Activated T-helper 17 cell treated with anti-CD3 and anti-CD28 coated beads, Interleukin-2, amount 50 U/mL, for 72 hours (primary cell): Measurements from ENCODE around the gene SPRED1. TPM values are rescaled to one million over a fixed set of nuclear protein-coding genes. Genes with fewer than 3 reads are reported as not detected.
A peak's percentile ranks its signal among the peaks of the same experiment; 100 is the strongest.

Source experiments
- ATAC-seq: fragments of 150-1000 bp; cut with Tn5 transposase; replicated peaks from 2 replicates; pipeline ENCODE4 v1.10.0; 2021; ENCODE audit warnings: mild to moderate bottlenecking, moderate library complexity
- H3K27ac Mint-ChIP-seq: one replicate; pipeline ENCODE4 v1.8.0; 2022; ENCODE audit warnings: mixed read lengths
- H3K27me3 Mint-ChIP-seq: one replicate; pipeline ENCODE4 v1.8.0; 2022; ENCODE audit warnings: mixed read lengths
- H3K36me3 Mint-ChIP-seq: one replicate; pipeline ENCODE4 v1.8.0; 2022; ENCODE audit warnings: low read depth, mild to moderate bottlenecking, mixed read lengths
- H3K4me1 Mint-ChIP-seq: one replicate; pipeline ENCODE4 v1.8.0; 2022; ENCODE audit warnings: mixed read lengths
- H3K4me3 Mint-ChIP-seq: one replicate; pipeline ENCODE4 v1.8.0; 2022; ENCODE audit warnings: mild to moderate bottlenecking, mixed read lengths
- H3K9me3 Mint-ChIP-seq: one replicate; pipeline ENCODE4 v1.8.0; 2022; ENCODE audit warnings: mixed read lengths
- total RNA-seq, 2 donors: library from RNA; stranded (reverse); gene quantifications; one replicate each; pipeline ENCODE4 v1.2.3, GENCODE V29; 2022

The SPRED1 gene
- under 1 TPM; 0.09 to 0.19 TPM for total RNA-seq

DNA sequence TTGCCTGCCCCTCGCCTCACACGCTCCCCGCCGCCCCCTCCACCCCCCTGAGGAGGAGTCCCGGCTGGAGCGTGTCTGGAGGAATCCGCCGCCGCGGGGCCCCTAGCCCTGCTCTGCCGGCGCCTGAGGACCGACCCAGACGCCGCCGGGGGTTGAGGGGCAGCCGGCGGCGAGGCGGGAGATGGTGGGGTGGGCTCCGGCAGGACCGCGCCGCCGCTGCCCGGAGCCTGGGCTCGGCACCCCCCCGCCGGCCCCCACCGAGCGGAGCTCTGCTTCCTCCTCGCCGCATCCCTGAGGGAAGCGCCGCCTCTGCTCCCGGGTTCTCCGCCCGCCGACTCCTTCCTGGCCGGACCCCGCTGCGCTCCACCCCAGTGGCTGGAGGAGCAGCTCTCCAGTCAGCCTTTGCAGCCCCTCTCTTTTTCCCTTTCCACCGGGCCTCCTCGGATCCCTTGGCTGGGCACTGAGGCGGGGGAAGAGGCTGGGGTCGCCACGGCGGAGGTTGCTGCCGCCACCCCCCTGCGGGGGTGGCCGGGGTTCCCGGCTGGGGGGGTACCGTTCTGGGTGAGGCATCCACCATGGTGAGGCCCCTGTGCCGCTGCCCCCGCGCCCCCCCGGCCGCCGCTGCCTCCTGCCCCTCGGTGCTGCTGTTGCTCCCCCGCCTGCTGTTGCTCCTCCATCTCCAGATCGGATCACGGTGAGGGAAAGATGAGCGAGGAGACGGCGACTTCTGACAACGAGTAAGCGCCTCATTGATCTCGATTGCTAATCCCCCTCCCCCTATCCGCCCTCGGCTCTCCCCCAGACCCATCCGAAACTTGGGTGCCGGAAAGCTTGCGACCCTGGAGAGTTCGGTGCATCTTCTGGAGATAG is at the start of gene SPRED1:
TSS of gene SPRED1 (plus strand) at position 356 of the 870 bp plus-strand sequence. CDS start at position 706, 350 bp downstream.
- Mint-ChIP-seq H3K4me3 (peak within 1 kb of the TSS; percentile 86), H3K36me3 (no peaks in the 10 kb centered on the region), H3K9me3 (no peaks in the 10 kb centered on the region), H3K4me1 (peaks cover 25% of the 10 kb centered on the region), H3K27ac (peak within 1 kb of the TSS; percentile 62), H3K27me3 (peaks cover 34% of the 10 kb centered on the region)
- ATAC-seq = peak; percentile 24

DNA sequence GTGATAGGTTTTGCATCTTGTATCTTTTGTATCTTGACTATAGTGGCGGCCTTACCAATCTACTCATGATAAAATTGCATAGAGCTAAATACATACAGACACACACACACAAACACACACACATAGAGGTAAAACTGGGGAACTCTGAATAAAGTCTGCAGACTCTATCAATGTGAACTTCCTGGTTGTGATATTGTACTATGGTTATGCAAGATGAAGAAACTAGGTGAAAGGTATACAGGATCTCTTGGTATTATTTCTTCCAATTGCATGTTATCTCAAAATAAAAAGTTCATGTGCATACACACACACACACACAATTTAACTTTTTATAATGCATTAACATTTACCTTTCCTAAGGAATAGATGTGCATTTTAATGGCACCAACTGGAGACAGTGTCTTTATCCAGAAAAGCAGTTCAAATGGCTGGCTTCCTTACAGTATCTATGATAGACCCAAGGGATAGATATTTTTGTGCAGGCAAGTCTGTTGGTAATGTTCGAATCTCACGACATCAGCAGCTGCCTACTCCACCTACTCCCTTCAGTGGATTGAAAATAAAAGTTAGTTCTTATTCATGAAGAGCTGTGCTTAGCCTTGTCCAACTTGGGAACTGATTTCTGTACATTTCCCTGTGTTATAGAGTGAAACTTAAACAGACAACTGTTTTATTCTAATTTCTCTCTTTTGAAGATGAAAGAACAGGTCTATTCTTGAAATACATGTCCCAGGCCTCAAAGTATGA is 46.9 kb upstream of the SPRED1 start:
- no peaks in the 10 kb centered on the region for H3K4me1 Mint-ChIP-seq
- no peaks in the 10 kb centered on the region for H3K36me3 Mint-ChIP-seq
- ATAC-seq = no peak

DNA sequence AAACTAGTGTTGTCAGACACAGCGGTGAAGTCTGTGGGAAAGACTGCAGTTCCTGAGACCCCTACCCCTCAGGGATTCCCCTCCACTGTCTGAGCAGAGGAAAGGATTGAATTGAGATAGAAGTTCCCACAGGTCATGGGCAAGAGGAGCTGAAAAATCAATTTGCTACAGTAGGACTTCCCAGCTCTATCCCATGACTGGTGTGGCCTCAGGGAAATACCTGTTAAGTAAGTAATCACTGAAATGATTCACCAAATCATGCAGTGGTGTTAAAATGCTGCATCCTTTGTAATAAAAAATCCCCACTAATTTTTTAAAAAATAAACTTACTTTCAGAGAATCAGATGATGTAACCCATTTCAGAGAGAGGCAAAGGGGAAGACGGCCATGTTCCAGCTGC is 45.0 kb upstream of the SPRED1 start:
- no peak for ATAC-seq
- H3K4me3 Mint-ChIP-seq = no peak overlapping the region

More for the DNA sequence above, 46.9 kb upstream of the SPRED1 start:
- no peaks in the 10 kb centered on the region for H3K9me3 Mint-ChIP-seq
- no peak overlapping the region for H3K27ac Mint-ChIP-seq
- H3K4me3 Mint-ChIP-seq = no peak overlapping the region
- peaks cover 31% of the 10 kb centered on the region for H3K27me3 Mint-ChIP-seq

DNA sequence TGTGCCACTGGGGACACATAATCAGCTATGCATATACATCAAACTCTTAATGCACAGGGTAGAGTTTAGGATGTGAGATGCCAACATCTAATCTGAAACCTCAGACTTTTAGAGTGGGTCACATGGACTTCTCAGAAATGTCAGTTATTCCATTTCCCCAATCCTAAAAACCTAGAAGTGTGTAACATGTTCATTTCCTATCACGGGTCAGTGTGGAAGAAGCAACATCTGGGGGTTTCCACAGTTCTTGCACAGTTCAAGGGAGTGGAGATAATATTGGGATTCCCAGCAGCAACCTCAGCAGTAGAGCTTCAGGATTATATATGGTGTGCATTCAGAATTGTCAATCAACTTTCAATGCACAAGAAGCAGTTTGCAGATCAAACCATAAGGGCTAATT is 44.4 kb upstream of the SPRED1 start:
- ATAC-seq = no peak
- Mint-ChIP-seq H3K27ac (no peak overlapping the region), H3K27me3 (peaks cover 35% of the 10 kb centered on the region), H3K4me3 (no peak overlapping the region), H3K36me3 (no peaks in the 10 kb centered on the region), H3K9me3 (no peaks in the 10 kb centered on the region), H3K4me1 (no peaks in the 10 kb centered on the region)

More for the DNA sequence above, 45.0 kb upstream of the SPRED1 start:
- no peaks in the 10 kb centered on the region for H3K4me1 Mint-ChIP-seq
- H3K27me3 Mint-ChIP-seq = peaks cover 36% of the 10 kb centered on the region
- no peaks in the 10 kb centered on the region for H3K9me3 Mint-ChIP-seq
- H3K27ac Mint-ChIP-seq = no peak overlapping the region
- H3K36me3 Mint-ChIP-seq = no peaks in the 10 kb centered on the region

DNA sequence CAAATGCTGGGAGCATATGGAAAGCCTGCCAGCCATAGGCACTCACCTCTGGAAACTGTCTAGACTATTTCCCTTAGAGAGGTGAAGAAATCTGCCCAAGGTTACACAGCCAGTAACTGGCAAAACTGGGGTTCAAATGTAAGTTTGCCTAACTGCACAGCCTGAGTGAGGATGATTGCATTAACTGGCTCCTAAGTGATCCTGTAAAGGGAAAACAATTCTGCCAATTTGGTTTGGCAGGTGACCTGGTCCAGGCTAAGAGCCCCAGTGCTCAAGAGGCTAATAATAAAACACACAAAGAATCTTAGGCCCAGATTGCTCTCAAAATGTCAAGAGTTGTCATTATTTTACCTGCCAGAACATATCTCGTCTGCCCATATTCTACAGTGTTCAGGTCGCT is 43.9 kb upstream of the SPRED1 start:
- no peak overlapping the region for H3K27ac Mint-ChIP-seq

DNA sequence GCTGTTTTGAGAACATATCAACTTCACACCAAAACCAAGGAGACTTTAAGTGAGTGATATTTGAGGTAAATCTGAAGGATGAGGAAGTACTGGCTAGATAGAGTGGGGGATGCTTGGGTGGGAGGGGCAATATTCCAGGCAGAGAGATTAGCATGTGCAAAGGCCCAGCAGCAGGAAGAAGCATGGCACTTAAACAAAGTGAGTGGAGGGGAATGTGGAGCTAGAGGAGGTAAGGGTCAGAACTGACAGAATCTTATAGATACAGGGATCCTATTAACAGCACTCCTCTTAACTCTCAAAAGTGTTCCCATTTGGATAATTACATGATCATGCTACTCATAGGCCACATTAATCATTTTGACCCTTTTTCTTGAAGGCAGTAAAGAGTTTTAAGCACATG is 41.4 kb upstream of the SPRED1 start:
- no peaks in the 10 kb centered on the region for H3K36me3 Mint-ChIP-seq
- no peak overlapping the region for H3K4me3 Mint-ChIP-seq
- ATAC-seq = no peak
- no peak overlapping the region for H3K27ac Mint-ChIP-seq
- no peaks in the 10 kb centered on the region for H3K4me1 Mint-ChIP-seq
- H3K27me3 Mint-ChIP-seq = peaks cover 25% of the 10 kb centered on the region
- no peaks in the 10 kb centered on the region for H3K9me3 Mint-ChIP-seq

More for the DNA sequence above, 43.9 kb upstream of the SPRED1 start:
- ATAC-seq = no peak
- Mint-ChIP-seq H3K36me3 (no peaks in the 10 kb centered on the region), H3K4me3 (no peak overlapping the region), H3K4me1 (no peaks in the 10 kb centered on the region), H3K27me3 (peaks cover 30% of the 10 kb centered on the region), H3K9me3 (no peaks in the 10 kb centered on the region)

DNA sequence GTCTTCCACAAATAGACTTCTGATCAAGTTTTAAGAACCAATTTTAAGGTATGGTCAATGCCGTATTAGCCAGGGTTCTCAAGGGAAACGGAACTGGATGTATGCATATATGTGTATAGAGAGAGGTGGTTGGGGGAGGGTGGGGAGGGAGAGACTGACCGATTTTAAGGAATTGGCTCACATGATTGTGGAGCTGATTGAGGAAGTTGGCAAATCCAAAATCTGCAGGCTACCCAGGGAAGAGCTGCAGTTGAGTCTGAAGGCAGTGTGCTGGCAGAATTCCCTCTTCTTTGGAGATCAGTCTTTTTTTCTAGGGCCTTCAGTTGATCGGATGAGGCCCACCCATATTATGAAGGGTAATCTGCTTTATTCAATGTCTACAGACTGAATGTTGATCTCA is 40.8 kb upstream of the SPRED1 start:
- Mint-ChIP-seq H3K36me3 (no peaks in the 10 kb centered on the region), H3K4me1 (no peaks in the 10 kb centered on the region), H3K27ac (no peak overlapping the region), H3K9me3 (no peaks in the 10 kb centered on the region), H3K27me3 (peaks cover 25% of the 10 kb centered on the region), H3K4me3 (no peak overlapping the region)
- ATAC-seq = no peak

DNA sequence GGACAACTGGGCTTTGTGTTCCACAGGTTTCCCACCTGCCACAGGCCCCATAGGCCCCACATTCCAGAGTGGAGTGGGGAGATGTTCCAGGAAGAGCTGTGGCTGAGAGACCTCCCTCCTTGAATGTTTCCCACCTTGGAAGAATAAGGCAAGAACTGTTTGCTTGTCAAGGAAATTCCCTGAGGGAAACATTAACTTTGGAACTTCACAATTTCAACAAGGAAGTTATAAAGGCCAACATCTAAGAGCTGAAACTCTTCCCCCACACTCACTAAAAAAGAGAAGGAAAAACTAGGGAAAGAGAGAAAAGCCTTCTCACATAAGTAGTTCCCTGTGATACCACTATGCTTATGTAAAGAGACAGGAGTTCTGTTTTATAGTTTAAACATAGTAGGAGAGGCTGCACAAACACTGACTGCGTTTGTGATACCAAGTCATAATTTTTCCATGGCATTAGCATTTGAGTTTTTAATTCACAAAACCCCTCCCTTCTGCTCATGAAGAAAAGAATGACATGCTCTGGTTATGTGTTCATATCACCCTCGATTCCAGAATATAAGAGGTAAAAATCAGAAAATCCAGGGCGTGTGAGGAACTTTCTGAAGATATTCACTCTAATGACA is 39.8 kb upstream of the SPRED1 start:
- Mint-ChIP-seq H3K9me3 (no peaks in the 10 kb centered on the region), H3K27me3 (peaks cover 19% of the 10 kb centered on the region), H3K4me3 (no peak overlapping the region), H3K4me1 (no peaks in the 10 kb centered on the region), H3K27ac (no peak overlapping the region), H3K36me3 (no peaks in the 10 kb centered on the region)
- ATAC-seq = no peak

DNA sequence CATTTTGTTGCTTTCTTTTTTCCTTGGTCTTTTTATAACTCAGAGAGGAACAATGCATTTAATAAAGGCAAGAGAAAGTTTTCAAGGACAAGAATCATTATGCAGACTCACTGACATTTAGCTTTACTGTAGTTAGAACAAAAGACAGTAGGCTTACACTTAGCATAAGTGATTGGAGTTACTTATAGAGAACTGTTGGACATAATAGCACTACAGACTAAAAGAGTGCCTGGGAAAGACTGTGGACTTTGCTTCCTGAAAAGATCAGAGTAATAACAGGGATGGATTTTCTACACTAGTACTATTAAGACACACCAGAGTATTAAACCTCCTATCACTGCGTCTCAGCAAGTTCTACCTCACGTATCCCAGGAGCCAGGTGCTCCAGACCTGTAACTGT is 39.3 kb upstream of the SPRED1 start:
- no peak for ATAC-seq
- Mint-ChIP-seq H3K27ac (no peak overlapping the region), H3K4me1 (no peaks in the 10 kb centered on the region), H3K36me3 (no peaks in the 10 kb centered on the region), H3K9me3 (no peaks in the 10 kb centered on the region), H3K4me3 (no peak overlapping the region), H3K27me3 (peaks cover 17% of the 10 kb centered on the region)

DNA sequence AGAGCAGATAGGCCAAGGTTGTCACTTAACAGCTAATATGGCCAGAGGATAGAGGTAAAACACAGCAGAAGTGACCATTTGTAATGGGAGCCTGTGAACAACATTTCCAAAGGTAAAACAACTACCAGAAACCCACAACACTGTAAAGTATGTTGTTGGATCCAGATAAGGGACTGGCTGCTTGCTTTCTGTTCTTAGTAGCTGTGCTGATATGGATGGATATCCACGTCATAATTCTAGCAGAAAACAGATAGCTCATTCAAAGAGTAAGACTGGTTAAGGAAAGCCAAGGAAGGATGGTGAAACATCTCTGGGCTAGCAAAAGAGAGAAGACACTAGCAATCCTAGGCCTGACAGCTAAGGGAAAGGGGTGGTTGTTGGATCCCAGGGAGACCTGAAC is 36.9 kb upstream of the SPRED1 start:
- Mint-ChIP-seq H3K27ac (no peak overlapping the region), H3K9me3 (no peaks in the 10 kb centered on the region), H3K4me1 (no peaks in the 10 kb centered on the region), H3K27me3 (peaks cover 11% of the 10 kb centered on the region), H3K4me3 (no peak overlapping the region), H3K36me3 (no peaks in the 10 kb centered on the region)
- ATAC-seq = no peak

DNA sequence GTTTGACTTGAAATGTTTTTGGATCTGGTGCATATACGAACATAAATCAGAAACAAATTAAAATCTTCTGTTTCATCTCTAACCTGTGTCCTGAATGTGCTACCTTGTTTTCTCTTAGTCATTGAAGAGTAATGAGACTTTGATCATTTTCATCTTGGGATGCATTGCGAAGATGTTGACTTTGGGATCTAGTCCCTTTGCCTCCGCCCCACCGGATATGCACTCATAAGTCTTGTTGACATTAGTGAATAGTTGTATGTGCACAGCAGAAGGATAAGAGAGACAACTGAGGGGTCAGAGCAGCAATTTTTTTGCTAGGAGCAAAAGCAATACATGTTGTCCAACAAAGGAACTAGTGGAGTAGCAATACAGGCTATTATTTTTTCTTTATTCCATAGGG is 35.9 kb upstream of the SPRED1 start:
- Mint-ChIP-seq H3K9me3 (no peaks in the 10 kb centered on the region), H3K27me3 (peaks cover 8% of the 10 kb centered on the region), H3K36me3 (no peaks in the 10 kb centered on the region), H3K4me1 (no peaks in the 10 kb centered on the region), H3K4me3 (no peak overlapping the region), H3K27ac (no peak overlapping the region)
- no peak for ATAC-seq

DNA sequence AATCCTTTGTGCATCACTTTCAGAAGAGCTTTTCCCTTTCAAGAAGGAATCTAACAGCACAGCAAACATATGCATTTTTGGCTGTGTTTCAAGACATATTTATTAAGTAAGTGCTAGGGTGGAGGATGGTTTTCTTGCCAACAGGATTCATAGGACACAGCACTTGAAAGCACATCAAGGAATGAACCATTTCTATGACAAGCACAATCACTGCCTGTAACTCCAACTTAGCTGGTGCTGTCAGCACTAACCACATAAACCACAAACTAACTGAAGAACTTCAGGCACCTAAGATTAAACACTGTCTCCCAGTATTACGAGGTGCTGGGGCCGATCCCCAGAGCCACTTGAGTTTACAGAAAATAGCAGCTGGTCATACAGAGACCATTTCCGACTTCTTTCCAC is 35.4 kb upstream of the SPRED1 start:
- Mint-ChIP-seq H3K36me3 (no peaks in the 10 kb centered on the region), H3K27ac (no peak overlapping the region), H3K9me3 (no peaks in the 10 kb centered on the region), H3K27me3 (peaks cover 6% of the 10 kb centered on the region), H3K4me3 (no peak overlapping the region), H3K4me1 (no peaks in the 10 kb centered on the region)
- ATAC-seq = peak; percentile 29

DNA sequence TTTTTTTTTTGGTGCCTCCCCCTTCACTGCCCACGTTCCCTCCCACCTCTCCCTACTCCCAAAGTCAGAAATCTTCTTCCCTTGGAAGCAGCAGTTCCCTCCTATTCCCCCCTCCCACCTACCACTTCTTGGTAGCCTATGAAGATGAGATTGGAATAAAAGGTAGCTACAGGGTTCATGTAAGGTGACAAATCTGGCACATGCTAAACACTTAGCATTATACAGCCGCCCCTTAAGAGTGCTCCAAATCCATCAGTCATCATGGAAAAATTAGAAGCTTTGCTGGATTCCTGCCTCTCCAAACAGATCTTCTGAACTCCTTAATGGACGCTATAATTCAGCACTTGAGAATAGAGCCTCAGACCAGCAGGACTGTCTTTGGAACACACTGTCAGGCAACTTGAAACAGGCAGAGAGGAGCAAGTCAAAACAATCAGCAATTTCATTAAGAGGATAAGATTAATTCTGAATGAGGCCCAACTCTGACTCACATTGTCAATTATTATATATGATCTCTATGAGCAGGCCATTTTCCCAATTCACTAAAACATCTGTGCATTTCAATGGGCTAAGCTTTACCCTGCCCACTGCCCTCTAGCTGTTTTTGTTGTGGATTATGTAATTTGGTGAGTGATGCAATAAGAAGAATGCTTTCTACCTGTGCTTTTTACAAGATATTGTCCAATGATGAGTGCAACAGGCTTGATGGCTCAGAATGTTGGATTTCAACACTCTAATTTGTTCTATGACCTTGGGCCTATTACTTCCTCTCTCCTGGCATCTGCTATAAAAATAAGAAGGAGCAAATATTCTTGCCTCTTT is 34.6 kb upstream of the SPRED1 start:
- no peak for ATAC-seq
- Mint-ChIP-seq H3K27me3 (peaks cover 3% of the 10 kb centered on the region), H3K36me3 (no peaks in the 10 kb centered on the region)

More for the DNA sequence above, 34.6 kb upstream of the SPRED1 start:
- no peaks in the 10 kb centered on the region for H3K4me1 Mint-ChIP-seq
- no peak overlapping the region for H3K27ac Mint-ChIP-seq
- no peaks in the 10 kb centered on the region for H3K9me3 Mint-ChIP-seq
- H3K4me3 Mint-ChIP-seq = no peak overlapping the region
